HepG2 (cell line): ENCODE data around the gene PRKAR2A. TPM values are rescaled to one million over a fixed set of nuclear protein-coding genes. Genes with fewer than 3 reads are reported as not detected.

ENCODE experiments used
- ATAC-seq: fragments of 200-7000 bp; cut with Tn5 transposase; 3 replicates; pipeline ENCODE4 v1.9.1; 2020; ENCODE audit warnings: mild to moderate bottlenecking, moderate library complexity
- Bru-seq: library from RNA; stranded (reverse); fragments of 400-500 nt; gene quantifications from one replicate; lab custom pipeline; 2021; lab: Mats Ljungman, UMichigan
- BruChase-seq, 2 experiments: library from RNA; stranded (reverse); fragments of 400-500 nt; gene quantifications; one replicate each; lab custom pipeline; 2021; lab: Mats Ljungman, UMichigan
- BruUV-seq: library from RNA; stranded (reverse); fragments of 400-500 nt; replicated peaks from 2 replicates; lab custom pipeline; 2021; lab: Mats Ljungman, UMichigan
- CTCF ChIA-PET: fragments of 300-600 bp; formaldehyde crosslinking; extraction: SDS; loops from one replicate; lab custom pipeline; 2021; ENCODE audit warnings: low total read pairs, inconsistent platforms, low intra/inter-chr PET ratio; lab: Yijun Ruan, JAX
- POLR2A ChIA-PET: fragments of 350-600 bp; sonication (Branson Sonifier 250); formaldehyde crosslinking; loops from one replicate; lab custom pipeline; 2020; ENCODE audit warnings: antibody characterized with exemption, inconsistent platforms; lab: Yijun Ruan, JAX
- DNase-seq: peaks from one replicate; pipeline ENCODE4 v3.0.0-alpha.2; 2015; ENCODE audit warnings: low spot score
- FAIRE-seq: peaks from 3 replicates; lab custom pipeline; 2011; peaks lifted over from hg19 to GRCh38; lab: Jason Lieb, UNC
- H2AFZ ChIP-seq: one replicate; pipeline ENCODE4 v1.6.1; 2011; ENCODE audit warnings: low read length, inconsistent platforms
- H3K27ac ChIP-seq: fragments of 300-600 bp; 3 replicates; pipeline ENCODE4 v1.8.0; 2011; ENCODE audit warnings: mixed run types, mild to moderate bottlenecking, mixed read lengths, low read length, inconsistent platforms; ENCODE audit not compliant: insufficient read depth; ENCODE audit errors: extremely low read length
- H3K27me3 ChIP-seq, 2 experiments: fragments of 200-600 bp in 1 of 2; 2 replicates in 1 of 2; 3 replicates in 1 of 2; pipeline versions ENCODE4 v1.6.0 to v1.8.0; 2011; ENCODE audit warnings: low read length in 2 of 2, mild to moderate bottlenecking in 2 of 2, moderate library complexity in 2 of 2, inconsistent platforms in 1 of 2; ENCODE audit not compliant: insufficient read depth in 2 of 2, control insufficient read depth in 1 of 2
- H3K36me3 ChIP-seq, 2 experiments: fragments of 200-600 bp in 1 of 2; replicated peaks in 1 of 2; 2 replicates in 1 of 2; 3 replicates in 1 of 2; pipeline versions ENCODE4 v1.5.1 to v1.8.0; 2011; ENCODE audit warnings: low read length in 2 of 2, inconsistent platforms in 1 of 2; ENCODE audit not compliant: insufficient read depth in 2 of 2, control insufficient read depth in 1 of 2
- H3K4me1 ChIP-seq: 2 replicates; pipeline ENCODE4 v1.5.1; 2012; ENCODE audit warnings: low read length, inconsistent platforms; ENCODE audit not compliant: insufficient read depth
- H3K4me2 ChIP-seq: 2 replicates; pipeline ENCODE4 v1.6.0; 2011; ENCODE audit warnings: low read depth, low read length, inconsistent platforms
- H3K4me3 ChIP-seq, 3 experiments: fragments of 200-600 bp in 1 of 3; sonication (generic), shearing (Covaris generic) in 1 of 3; replicated peaks in 1 of 3; 2 replicates each; pipeline ENCODE4 v1.5.1; 2011 to 2016; ENCODE audit warnings: low read length in 3 of 3, inconsistent platforms in 2 of 3, low read depth in 2 of 3, mild to moderate bottlenecking in 2 of 3, control low read depth in 1 of 3, mixed read lengths in 1 of 3; ENCODE audit not compliant: insufficient read depth in 1 of 3
- H3K79me2 ChIP-seq: one replicate; pipeline ENCODE4 v1.6.1; 2011; ENCODE audit warnings: low read length, inconsistent platforms; ENCODE audit not compliant: insufficient read depth
- H3K9ac ChIP-seq: 2 replicates; pipeline ENCODE4 v1.6.0; 2011; ENCODE audit warnings: mild to moderate bottlenecking, low read depth, low read length, inconsistent platforms; ENCODE audit not compliant: insufficient read depth
- H3K9me3 ChIP-seq: 2 replicates; pipeline ENCODE4 v1.5.1; 2012; ENCODE audit warnings: mild to moderate bottlenecking, low read length
- H4K20me1 ChIP-seq: 2 replicates; pipeline ENCODE4 v1.6.0; 2011; ENCODE audit warnings: inconsistent platforms, mild to moderate bottlenecking, low read length, moderate library complexity; ENCODE audit not compliant: insufficient read depth
- CHCHD3 ChIP-seq: sonication (generic); formaldehyde crosslinking; IDR thresholded peaks from 2 replicates; pipeline ENCODE4 v1.8.0; 2022; ENCODE audit warnings: mild to moderate bottlenecking, missing genetic modification reagents, moderate library complexity
- EP300 ChIP-seq, 3 experiments: sonication (generic) in 1 of 3; formaldehyde crosslinking in 1 of 3; IDR thresholded peaks; 2 replicates each; pipeline versions ENCODE4 v1.5.1 to v1.6.1; 2011 to 2020; ENCODE audit warnings: low read depth in 2 of 3, low read length in 2 of 3, borderline replicate concordance in 1 of 3, improper control_type of control experiment in 1 of 3, mild to moderate bottlenecking in 1 of 3, missing genetic modification reagents in 1 of 3, moderate library complexity in 1 of 3
- KLF15 ChIP-seq: sonication (generic); formaldehyde crosslinking; IDR thresholded peaks from 2 replicates; pipeline ENCODE4 v1.8.1; 2023; ENCODE audit warnings: borderline replicate concordance, mild to moderate bottlenecking, inconsistent platforms, missing genetic modification reagents, mixed read lengths
- NPAS2 ChIP-seq: sonication (generic); formaldehyde crosslinking; IDR thresholded peaks from 2 replicates; pipeline ENCODE4 v1.8.0; 2022; ENCODE audit warnings: mild to moderate bottlenecking, missing genetic modification reagents, borderline replicate concordance
- SMARCC2 ChIP-seq: fragments of 450-650 bp; IDR thresholded peaks from 2 replicates; pipeline ENCODE4 v1.6.1; 2017; ENCODE audit warnings: antibody characterized with exemption, mild to moderate bottlenecking
- STAT5B ChIP-seq: sonication (generic); formaldehyde crosslinking; IDR thresholded peaks from 2 replicates; pipeline ENCODE4 v1.4.0; 2020; ENCODE audit warnings: missing genetic modification reagents
- ZNF337 ChIP-seq: sonication (generic); formaldehyde crosslinking; IDR thresholded peaks from 2 replicates; pipeline ENCODE4 v1.5.1; 2020; ENCODE audit warnings: missing genetic modification reagents, low read depth, mild to moderate bottlenecking, borderline replicate concordance
- ZNF44 ChIP-seq: sonication (generic); formaldehyde crosslinking; IDR thresholded peaks from 2 replicates; pipeline ENCODE4 v1.5.1; 2020; ENCODE audit warnings: mild to moderate bottlenecking, missing genetic modification reagents
- ZNF446 ChIP-seq: sonication (generic); formaldehyde crosslinking; IDR thresholded peaks from 2 replicates; pipeline ENCODE4 v1.5.0; 2020; ENCODE audit warnings: mild to moderate bottlenecking, missing genetic modification reagents
- ZNF557 ChIP-seq: sonication (generic); formaldehyde crosslinking; IDR thresholded peaks from 2 replicates; pipeline ENCODE4 v1.4.0; 2020; ENCODE audit warnings: missing genetic modification reagents
- whole genome bisulfite sequencing: methylation state at CpG from one replicate; pipeline ENCODE4 v1.1.6; 2017; ENCODE audit warnings: low lambda C conversion rate; 5-methylcytosine and 5-hydroxymethylcytosine counted together
- in situ Hi-C: cut with HindIII; loops from 2 replicates; pipeline ENCODE4 v1.10.0; 2017; ENCODE audit warnings: low pct_unique_long_range_greater_than_20kb; ENCODE audit not compliant: extremely low pct_ligation_motif_present
- intact Hi-C: fragments of 100-400 bp; cut with micrococcal nuclease; formaldehyde crosslinking; loops from one replicate; pipeline ENCODE4 v1.10.0; 2022; ENCODE audit not compliant: unreplicated experiment
- long read RNA-seq, 2 experiments: library from RNA in 1 of 2; library from polyadenylated mRNA in 1 of 2; stranded (forward) in 1 of 2; unstranded in 1 of 2; transcript quantifications; one replicate each; pipeline ENCODE4 v2.0.0, GENCODE V29; 2019 to 2022
- polyA minus RNA-seq, 3 experiments: library from RNA; depleted of rRNA, polyadenylated mRNA; stranded (reverse); fragments of >200 nt; gene quantifications; 2 replicates each; pipeline ENCODE4 v1.2.3, GENCODE V29; 2011; ENCODE audit warnings: low replicate concordance in 1 of 3
- polyA plus RNA-seq, 8 experiments: library from polyadenylated mRNA; depleted of rRNA in 3 of 8; stranded (reverse) in 7 of 8; unstranded in 1 of 8; fragments of >200 nt; fragmentation: Illumina TruSeq in 4 of 8; extraction: Trizol in 4 of 8; gene quantifications; 2 replicates each; pipeline versions ENCODE4 v1.2.1 to v1.2.3, GENCODE V29; 2011 to 2016; ENCODE audit warnings: low read depth in 4 of 8, missing spikeins in 1 of 8, mixed read lengths in 1 of 8; ENCODE audit not compliant: insufficient read depth in 1 of 8
- total RNA-seq, 5 experiments: library from RNA; depleted of rRNA; stranded (reverse); fragments of >200 nt; fragmentation: Illumina TruSeq; extraction: Trizol; gene quantifications; 2 replicates each; pipeline ENCODE4 v1.2.3, GENCODE V29; 2016; ENCODE audit warnings: low read depth in 1 of 5
- TF ChIP-seq, protein P1 (sequence below): IDR thresholded peaks from 2 replicates; pipeline ENCODE4 v1.6.1; 2016; ENCODE audit warnings: missing genetic modification reagents, missing compliant biosample characterization
- TF ChIP-seq, protein P2 (sequence below): IDR thresholded peaks from 2 replicates; pipeline ENCODE4 v1.6.1; 2016

PRKAR2A gene
- total RNA-seq (2016; rRNA removed; fragmentation: Illumina TruSeq; extraction: Trizol) (29.2 and 38.5 TPM in 2 replicates), polyA plus RNA-seq (2011; rRNA removed) (9.1 and 11.8 TPM in 2 replicates), polyA minus RNA-seq (2011; rRNA and poly(A)+ RNA removed; ENCODE audit: low replicate concordance) (29.5 and 64.7 TPM in 2 replicates), Bru-seq, nascent RNA (percentile 54 among the genes with signal in this experiment), BruChase-seq, experiment 1, labeled RNA remaining after a 6-hour chase (percentile 77 among the genes with signal in this experiment), BruChase-seq, experiment 2, labeled RNA remaining after a 2-hour chase (percentile 65 among the genes with signal in this experiment)
- 5.1 and 6.7 TPM in 2 replicates for total RNA-seq (2016; cell fraction: cytosol; rRNA removed; fragmentation: Illumina TruSeq; extraction: Trizol; ENCODE audit: low read depth)
- total RNA-seq (2016; cell fraction: insoluble cytoplasmic fraction; rRNA removed; fragmentation: Illumina TruSeq; extraction: Trizol) = 28.1 and 39.0 TPM in 2 replicates
- 12.7 and 13.3 TPM in 2 replicates for total RNA-seq (2016; cell fraction: membrane; rRNA removed; fragmentation: Illumina TruSeq; extraction: Trizol)
- 18.0 and 20.8 TPM in 2 replicates for total RNA-seq (2016; cell fraction: nucleus; rRNA removed; fragmentation: Illumina TruSeq; extraction: Trizol)
- 5.6 and 8.1 TPM in 2 replicates for polyA plus RNA-seq (2011; cell fraction: cytosol; rRNA removed)
- polyA plus RNA-seq (2011; cell fraction: nucleus; rRNA removed) = 4.1 and 4.4 TPM in 2 replicates
- 14.4 and 14.6 TPM in 2 replicates for polyA plus RNA-seq (2012)
- 1.0 and 1.3 TPM in 2 replicates for polyA plus RNA-seq (2016; cell fraction: cytosol; fragmentation: Illumina TruSeq; extraction: Trizol; ENCODE audit: low read depth)
- polyA plus RNA-seq (2016; cell fraction: insoluble cytoplasmic fraction; fragmentation: Illumina TruSeq; extraction: Trizol; ENCODE audit: low read depth) = 27.9 and 28.4 TPM in 2 replicates
- polyA plus RNA-seq (2016; cell fraction: membrane; fragmentation: Illumina TruSeq; extraction: Trizol; ENCODE audit: low read depth) = 4.9 and 5.0 TPM in 2 replicates
- 15.1 and 15.3 TPM in 2 replicates for polyA plus RNA-seq (2016; cell fraction: nucleus; fragmentation: Illumina TruSeq; extraction: Trizol; ENCODE audit: insufficient read depth, low read depth)
- 17.3 and 27.1 TPM in 2 replicates for polyA minus RNA-seq (2011; cell fraction: cytosol; rRNA and poly(A)+ RNA removed)
- polyA minus RNA-seq (2011; cell fraction: nucleus; rRNA and poly(A)+ RNA removed) = 5.5 and 6.2 TPM in 2 replicates
- long read RNA-seq, experiment 1, full-length matches to known transcripts = 1 of 16 reads
- long read RNA-seq, experiment 1, partial matches to known transcripts = 5 of 16 reads
- long read RNA-seq, experiment 1, other reads (novel, unspliced or antisense) = 10 of 16 reads
- long read RNA-seq, experiment 2, full-length matches to known transcripts = 3 of 56 reads
- long read RNA-seq, experiment 2, partial matches to known transcripts = 0 of 56 reads
- long read RNA-seq, experiment 2, other reads (novel, unspliced or antisense) = 53 of 56 reads

- H3K27ac ChIP-seq = peak within 1 kb of the TSS; percentile 88
- intact Hi-C loops = loop anchor here (1.0 to 10.0 kb wide), 3 partner anchors 50 to 70 kb away; partner anchors contain the start of gene ARIH2
- H3K79me2 ChIP-seq = peaks cover 16% of the 10 kb centered on the region
- WGBS = 0% methylated on average over 29 of the region's 81 CpGs
- no peaks in the 10 kb centered on the region for H4K20me1 ChIP-seq
- no peaks in the 10 kb centered on the region for H3K36me3 ChIP-seq
- H3K27me3 ChIP-seq = no peaks in the 10 kb centered on the region
- H3K9me3 ChIP-seq = no peaks in the 10 kb centered on the region
- H3K4me1 ChIP-seq = peaks cover 26% of the 10 kb centered on the region
- H3K4me3 ChIP-seq = peak within 1 kb of the TSS; percentile 67 to 89 (median 78)
- ChIA-PET CTCF (no interaction called here), POLR2A (interaction anchor here (0.5 to 2.0 kb wide), 16 partner anchors 8 to 273 kb away, joined by 3 to 27 read pairs (median 4); partner anchors contain the start of genes ARIH2, IMPDH2, SLC25A20 and USP19)
- peak within 1 kb of the TSS; percentile 81 for H3K9ac ChIP-seq
- ATAC-seq (peak; percentile 92), FAIRE-seq (peak; percentile 77), DNase-seq (peak; percentile 73)
- H2AFZ ChIP-seq = peak within 1 kb of the TSS; percentile 62
- in situ Hi-C loops = no loop called here
- no TSS peak for BruUV-seq
- peak within 1 kb of the TSS; percentile 86 for H3K4me2 ChIP-seq
- TF ChIP-seq NPAS2 (CRISPR knock-in tag) (no peak), KLF15 (0 out of 2 replicates have a peak, but pooled peaks have one; percentile 12), ZNF446 (CRISPR knock-in tag) (no peak), STAT5B (CRISPR knock-in tag) (no peak), ZNF557 (CRISPR knock-in tag) (no peak), SMARCC2 (no peak), EP300 (IDR thresholded peaks at IDR 0.05; ENCODE audit: low read depth in 2 of 2, low read length in 2 of 2) (no peak), EP300 (CRISPR knock-in tag; IDR thresholded peaks at IDR 0.05; ENCODE audit: borderline replicate concordance) (no peak), ZNF337 (CRISPR knock-in tag) (no peak), CHCHD3 (CRISPR knock-in tag) (no peak), ZNF44 (CRISPR knock-in tag) (no peak; the same call in 1 of the 2 replicates)
- TF ChIP-seq, protein P1, sequence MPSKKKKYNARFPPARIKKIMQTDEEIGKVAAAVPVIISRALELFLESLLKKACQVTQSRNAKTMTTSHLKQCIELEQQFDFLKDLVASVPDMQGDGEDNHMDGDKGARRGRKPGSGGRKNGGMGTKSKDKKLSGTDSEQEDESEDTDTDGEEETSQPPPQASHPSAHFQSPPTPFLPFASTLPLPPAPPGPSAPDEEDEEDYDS = peak; percentile 28; the same call in 1 of the 2 replicates
- TF ChIP-seq, protein P2, sequence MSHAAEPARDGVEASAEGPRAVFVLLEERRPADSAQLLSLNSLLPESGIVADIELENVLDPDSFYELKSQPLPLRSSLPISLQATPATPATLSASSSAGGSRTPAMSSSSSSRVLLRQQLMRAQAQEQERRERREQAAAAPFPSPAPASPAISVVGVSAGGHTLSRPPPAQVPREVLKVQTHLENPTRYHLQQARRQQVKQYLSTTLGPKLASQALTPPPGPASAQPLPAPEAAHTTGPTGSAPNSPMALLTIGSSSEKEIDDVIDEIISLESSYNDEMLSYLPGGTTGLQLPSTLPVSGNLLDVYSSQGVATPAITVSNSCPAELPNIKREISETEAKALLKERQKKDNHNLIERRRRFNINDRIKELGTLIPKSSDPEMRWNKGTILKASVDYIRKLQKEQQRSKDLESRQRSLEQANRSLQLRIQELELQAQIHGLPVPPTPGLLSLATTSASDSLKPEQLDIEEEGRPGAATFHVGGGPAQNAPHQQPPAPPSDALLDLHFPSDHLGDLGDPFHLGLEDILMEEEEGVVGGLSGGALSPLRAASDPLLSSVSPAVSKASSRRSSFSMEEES (CRISPR knock-in tag) = no peak
These were observed at the start of gene PRKAR2A for GRCh38 chr3:48847504-48848423. Gene PRKAR2A, minus strand, starts transcription at chr3:48847874. Its CDS starts 278 bp downstream, at chr3:48847596.
